ENCODE measurements around the gene PCDHB13.
"Not testable (repeated sequence)": the region's sequence is repeated elsewhere in the genome, so short reads cannot be mapped to it uniquely, and the experiment has no call there.

Gene PCDHB13

DNA sequence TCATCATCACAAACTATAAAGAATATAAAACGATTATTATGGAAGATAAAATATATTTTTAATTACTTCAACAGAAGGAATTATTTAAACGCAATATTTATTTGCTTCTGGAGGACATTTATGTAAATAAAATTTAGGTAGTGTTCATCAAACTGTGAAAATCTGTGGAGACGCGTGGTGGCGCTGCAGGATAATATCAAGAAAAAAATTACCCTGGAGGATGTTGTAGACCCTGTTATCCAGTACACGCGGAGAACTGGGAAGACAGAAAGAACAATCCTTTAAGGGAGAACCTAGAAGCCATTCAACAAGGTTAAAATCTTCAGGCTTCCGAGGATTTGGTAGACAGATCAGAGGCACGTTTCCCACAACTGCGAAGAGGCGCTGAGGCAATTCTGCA, 5.2 kb upstream of the PCDHB13 start, which contains the start of gene PCDHB12:
Gene PCDHB12, plus strand, starts transcription at position 242 of the 400 bp plus-strand sequence. CDS start 189 bp downstream, outside the sequence.
- DNase-seq, result no peak

- DNase-seq, result not testable (repeated sequence)
These were observed 3.4 kb upstream of the PCDHB13 start for GRCh38 chr5:141210281-141210680.

DNA sequence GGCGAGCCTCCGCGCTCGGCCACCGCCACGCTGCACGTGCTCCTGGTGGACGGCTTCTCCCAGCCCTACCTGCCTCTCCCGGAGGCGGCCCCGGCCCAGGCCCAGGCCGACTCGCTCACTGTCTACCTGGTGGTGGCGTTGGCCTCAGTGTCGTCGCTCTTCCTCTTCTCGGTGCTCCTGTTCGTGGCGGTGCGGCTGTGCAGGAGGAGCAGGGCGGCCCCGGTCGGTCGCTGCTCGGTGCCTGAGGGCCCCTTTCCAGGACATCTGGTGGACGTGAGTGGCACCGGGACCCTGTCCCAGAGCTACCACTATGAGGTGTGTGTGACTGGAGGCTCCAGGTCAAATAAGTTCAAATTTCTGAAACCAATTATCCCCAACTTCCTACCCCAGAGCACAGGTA, 2.9 kb upstream of the PCDHB13 start:
- DNase-seq, result not testable (repeated sequence)

GRCh38 chr5:141214583-141214982, 864 bp downstream of the PCDHB13 start:
- DNase-seq, result not testable (repeated sequence)

DNA sequence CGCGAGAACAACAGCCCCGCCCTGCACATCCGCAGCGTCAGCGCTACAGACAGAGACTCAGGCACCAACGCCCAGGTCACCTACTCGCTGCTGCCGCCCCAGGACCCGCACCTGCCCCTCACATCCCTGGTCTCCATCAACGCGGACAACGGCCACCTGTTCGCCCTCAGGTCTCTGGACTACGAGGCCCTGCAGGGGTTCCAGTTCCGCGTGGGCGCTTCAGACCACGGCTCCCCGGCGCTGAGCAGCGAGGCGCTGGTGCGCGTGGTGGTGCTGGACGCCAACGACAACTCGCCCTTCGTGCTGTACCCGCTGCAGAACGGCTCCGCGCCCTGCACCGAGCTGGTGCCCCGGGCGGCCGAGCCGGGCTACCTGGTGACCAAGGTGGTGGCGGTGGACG, 1.8 kb downstream of the PCDHB13 start:
- DNase-seq, result not testable (repeated sequence)

- not testable (repeated sequence) for DNase-seq
These were observed 2.3 kb downstream of the PCDHB13 start for GRCh38 chr5:141216035-141216434.

GRCh38 chr5:141223112-141223783, 9.5 kb downstream of the PCDHB13 start, which contains the start of gene PCDHB14:
Gene PCDHB14, plus strand, starts transcription at chr5:141223343. Its CDS starts 163 bp downstream, at chr5:141223506.
- DNase-seq, result no peak

- DNase-seq, result not testable (repeated sequence)
These were observed 11.1 kb downstream of the PCDHB13 start for GRCh38 chr5:141224844-141225243.

- not testable (repeated sequence) for DNase-seq
These were observed 11.7 kb downstream of the PCDHB13 start for GRCh38 chr5:141225421-141225820.

DNA sequence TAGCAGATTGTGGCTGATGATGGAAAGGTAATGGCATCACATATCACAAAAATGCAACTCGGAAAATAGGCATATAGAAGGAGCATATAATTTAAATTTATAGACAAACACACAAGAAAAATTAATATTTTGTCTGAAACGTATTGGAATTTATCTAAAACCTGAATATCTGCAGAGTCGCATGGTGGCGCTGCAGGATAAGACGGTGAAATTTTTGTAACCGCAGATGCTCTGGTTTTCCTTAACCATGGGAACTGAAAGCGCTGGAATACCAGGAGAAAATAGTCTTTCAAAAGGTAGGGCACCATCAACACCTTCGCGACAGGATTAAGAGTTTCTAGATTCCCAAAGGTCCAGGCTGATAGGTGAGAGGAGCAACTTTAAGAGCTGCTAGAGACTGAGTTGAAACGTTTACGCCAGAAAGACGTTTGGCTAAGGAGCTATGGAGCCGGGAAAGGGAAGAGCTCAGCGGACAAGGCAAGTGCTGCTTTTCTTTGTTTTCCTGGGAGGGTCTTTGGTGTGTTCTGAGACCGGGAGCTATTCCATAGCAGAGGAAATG, 20.5 kb downstream of the PCDHB13 start:
- DNase-seq, result no peak

DNA sequence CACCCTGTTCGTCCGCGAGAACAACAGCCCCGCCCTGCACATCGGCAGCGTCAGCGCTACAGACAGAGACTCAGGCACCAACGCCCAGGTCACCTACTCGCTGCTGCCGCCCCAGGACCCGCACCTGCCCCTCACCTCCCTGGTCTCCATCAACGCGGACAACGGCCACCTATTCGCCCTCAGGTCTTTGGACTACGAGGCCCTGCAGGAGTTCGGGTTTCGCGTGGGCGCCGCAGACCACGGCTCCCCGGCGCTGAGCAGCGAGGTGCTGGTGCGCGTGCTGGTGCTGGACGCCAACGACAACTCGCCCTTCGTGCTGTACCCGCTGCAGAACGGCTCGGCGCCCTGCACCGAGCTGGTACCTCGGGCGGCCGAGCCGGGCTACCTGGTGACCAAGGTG, 22.2 kb downstream of the PCDHB13 start:
- not testable (repeated sequence) for DNase-seq

- no peak for DNase-seq
These were observed 23.0 kb downstream of the PCDHB13 start for GRCh38 chr5:141236516-141237313.

DNA sequence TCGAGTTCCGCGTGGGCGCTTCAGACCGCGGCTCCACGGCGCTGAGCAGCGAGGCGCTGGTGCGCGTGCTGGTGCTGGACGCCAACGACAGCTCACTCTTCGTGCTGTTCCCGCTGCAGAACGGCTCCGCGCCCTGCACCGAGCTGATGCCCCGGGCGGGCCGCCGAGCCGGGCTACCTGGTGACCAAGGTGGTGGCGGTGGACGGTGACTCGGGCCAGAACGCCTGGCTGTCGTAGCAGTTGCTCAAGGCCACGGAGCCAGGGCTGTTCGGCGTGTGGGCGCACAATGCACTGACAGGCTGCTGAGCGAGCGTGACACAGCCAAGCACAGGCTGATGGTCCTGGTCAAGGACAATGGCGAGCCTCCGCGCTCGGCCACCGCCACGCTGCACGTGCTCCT, 27.8 kb downstream of the PCDHB13 start:
- DNase-seq, result no peak

DNA sequence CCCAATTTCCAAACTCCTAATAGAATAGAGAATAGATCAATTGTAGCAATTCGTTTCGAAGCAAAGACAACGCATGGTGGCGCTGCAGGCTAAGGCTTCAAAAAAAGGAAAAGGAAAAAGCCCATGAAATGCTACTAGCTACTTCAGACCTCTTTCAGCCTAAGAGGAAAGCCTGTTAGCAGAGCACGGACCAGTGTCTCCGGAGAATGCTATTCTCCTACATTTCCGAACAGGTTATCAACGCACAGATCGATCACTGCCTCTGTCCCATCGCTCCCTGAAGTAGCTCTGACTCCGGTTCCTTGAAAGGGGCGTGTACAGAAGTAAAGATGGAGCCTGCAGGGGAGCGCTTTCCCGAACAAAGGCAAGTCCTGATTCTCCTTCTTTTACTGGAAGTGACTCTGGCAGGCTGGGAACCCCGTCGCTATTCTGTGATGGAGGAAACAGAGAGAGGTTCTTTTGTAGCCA, 31.6 kb downstream of the PCDHB13 start, which contains the start of gene PCDHB15:
Gene PCDHB15, plus strand, starts transcription at position 146 of the 468 bp plus-strand sequence. Its CDS starts 184 bp downstream, at position 330.
- DNase-seq, result no peak

DNA sequence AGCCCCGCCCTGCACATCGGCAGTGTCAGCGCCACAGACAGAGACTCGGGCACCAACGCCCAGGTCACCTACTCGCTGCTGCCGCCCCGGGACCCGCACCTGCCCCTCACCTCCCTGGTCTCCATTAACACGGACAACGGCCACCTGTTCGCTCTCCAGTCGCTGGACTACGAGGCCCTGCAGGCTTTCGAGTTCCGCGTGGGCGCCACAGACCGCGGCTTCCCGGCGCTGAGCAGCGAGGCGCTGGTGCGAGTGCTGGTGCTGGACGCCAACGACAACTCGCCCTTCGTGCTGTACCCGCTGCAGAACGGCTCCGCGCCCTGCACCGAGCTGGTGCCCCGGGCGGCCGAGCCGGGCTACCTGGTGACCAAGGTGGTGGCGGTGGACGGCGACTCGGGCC, 33.3 kb downstream of the PCDHB13 start:
- not testable (repeated sequence) for DNase-seq

- not testable (repeated sequence) for DNase-seq
These were observed 33.7 kb downstream of the PCDHB13 start for GRCh38 chr5:141247434-141247833.

GRCh38 chr5:141250576-141250975, 36.9 kb downstream of the PCDHB13 start:
- no peak for DNase-seq

GRCh38 chr5:141258464-141258863, 44.7 kb downstream of the PCDHB13 start:
- no peak for DNase-seq

GRCh38 chr5:141258948-141259347, 45.2 kb downstream of the PCDHB13 start:
- no peak for DNase-seq

DNA sequence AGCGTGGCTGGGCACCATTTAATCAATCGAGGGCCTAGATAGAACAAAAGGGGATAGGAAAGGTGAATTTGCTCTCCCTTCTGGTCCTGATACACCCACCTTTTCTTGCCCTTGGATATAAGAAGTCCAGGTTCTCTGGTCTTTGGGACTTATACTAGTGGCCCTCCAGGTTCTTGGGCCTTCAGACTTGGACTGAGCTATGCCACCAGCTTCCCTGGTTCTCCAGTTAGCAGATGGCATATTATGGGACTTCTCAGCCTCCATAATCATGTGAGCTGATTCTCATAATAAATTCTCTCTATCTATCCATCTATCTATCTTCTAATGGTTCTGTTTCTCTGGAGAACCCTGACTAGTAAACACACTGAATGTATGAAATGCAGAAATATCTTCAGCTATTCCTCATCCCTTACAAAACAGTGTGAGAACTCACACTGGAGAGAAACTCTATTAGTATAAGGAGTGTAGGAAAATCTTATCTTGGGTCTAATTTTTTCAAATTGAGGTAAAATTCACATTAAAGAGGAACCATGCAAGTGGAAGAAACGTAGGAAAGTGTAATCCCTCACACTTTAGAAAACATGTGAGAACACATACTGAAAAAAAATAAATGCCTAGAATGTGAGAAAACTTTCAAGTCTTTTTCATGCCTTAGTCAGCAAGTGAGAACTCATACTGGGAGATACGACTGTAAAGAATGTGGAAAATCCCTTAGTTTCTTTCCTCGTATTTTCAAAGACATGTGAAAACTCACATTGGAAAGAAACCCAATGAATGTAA, 46.9 kb downstream of the PCDHB13 start:
- DNase-seq, result no peak

DNA sequence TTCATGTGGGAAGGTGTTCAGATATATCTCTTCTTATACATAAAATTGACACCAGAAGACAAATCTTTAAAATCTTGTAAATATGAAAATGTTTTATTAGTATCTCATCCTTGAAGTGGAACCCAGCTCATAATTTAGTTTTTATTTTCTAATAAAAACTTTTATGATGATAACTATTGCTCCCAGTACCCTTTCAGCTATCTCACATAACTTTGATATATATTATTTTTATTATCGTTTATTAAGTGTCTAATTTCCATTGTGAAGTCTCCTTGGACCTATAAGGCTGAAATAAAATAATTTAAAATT, 47.5 kb downstream of the PCDHB13 start:
- no peak for DNase-seq

All from activated CD4-positive, alpha-beta T cell treated with anti-CD3 and anti-CD28 coated beads, Interleukin-10, Interleukin-2, amounts not matched to agents 100 ng/mL and 50 ng/mL, durations not matched to agents 16 hours and 8 hours (primary cell).